Glutamatergic neuron (in vitro differentiated cells): ENCODE data around the gene COQ9. TPM values are rescaled to one million over a fixed set of nuclear protein-coding genes. Genes with fewer than 3 reads are reported as not detected.

Source experiments
- DNase-seq: peaks from one replicate; pipeline ENCODE4 v3.0.0; 2022
- H3K27ac Mint-ChIP-seq: one replicate; pipeline ENCODE4 v1.8.0; 2020; ENCODE audit warnings: mild to moderate bottlenecking, mixed read lengths, inconsistent platforms; ENCODE audit not compliant: unreplicated experiment
- H3K27me3 Mint-ChIP-seq: one replicate; pipeline ENCODE4 v1.8.0; 2020; ENCODE audit warnings: mild to moderate bottlenecking, moderate library complexity, mixed read lengths, inconsistent platforms; ENCODE audit not compliant: unreplicated experiment
- H3K36me3 Mint-ChIP-seq: one replicate; pipeline ENCODE4 v1.8.0; 2020; ENCODE audit warnings: mild to moderate bottlenecking, mixed read lengths, inconsistent platforms; ENCODE audit not compliant: unreplicated experiment
- H3K4me1 Mint-ChIP-seq: one replicate; pipeline ENCODE4 v1.8.0; 2020; ENCODE audit warnings: mild to moderate bottlenecking, low read depth, mixed read lengths, inconsistent platforms; ENCODE audit not compliant: unreplicated experiment
- H3K4me3 Mint-ChIP-seq: one replicate; pipeline ENCODE4 v1.8.0; 2020; ENCODE audit warnings: mild to moderate bottlenecking, mixed read lengths, inconsistent platforms; ENCODE audit not compliant: unreplicated experiment
- H3K9me3 Mint-ChIP-seq: one replicate; pipeline ENCODE4 v1.8.0; 2020; ENCODE audit warnings: mild to moderate bottlenecking, moderate library complexity, mixed read lengths, inconsistent platforms; ENCODE audit not compliant: unreplicated experiment
- total RNA-seq: library from RNA; stranded (reverse); fragmentation: NEBNext Ultra II Directional; extraction: Animal tissue kit (Norgen Biotek cat#: 25700); gene quantifications from one replicate; pipeline ENCODE4 v1.2.1, GENCODE V29; 2021; ENCODE audit not compliant: unreplicated experiment
- TF ChIP-seq, protein P1 (sequence below): fragments of 200-600 bp; sonication (generic); IDR thresholded peaks from one replicate; pipeline ENCODE4 v1.5.0; 2021; ENCODE audit not compliant: partially characterized antibody, unreplicated experiment

Gene COQ9
- total RNA-seq, 1 donor from 2014 or later, result 45.1 TPM

DNA sequence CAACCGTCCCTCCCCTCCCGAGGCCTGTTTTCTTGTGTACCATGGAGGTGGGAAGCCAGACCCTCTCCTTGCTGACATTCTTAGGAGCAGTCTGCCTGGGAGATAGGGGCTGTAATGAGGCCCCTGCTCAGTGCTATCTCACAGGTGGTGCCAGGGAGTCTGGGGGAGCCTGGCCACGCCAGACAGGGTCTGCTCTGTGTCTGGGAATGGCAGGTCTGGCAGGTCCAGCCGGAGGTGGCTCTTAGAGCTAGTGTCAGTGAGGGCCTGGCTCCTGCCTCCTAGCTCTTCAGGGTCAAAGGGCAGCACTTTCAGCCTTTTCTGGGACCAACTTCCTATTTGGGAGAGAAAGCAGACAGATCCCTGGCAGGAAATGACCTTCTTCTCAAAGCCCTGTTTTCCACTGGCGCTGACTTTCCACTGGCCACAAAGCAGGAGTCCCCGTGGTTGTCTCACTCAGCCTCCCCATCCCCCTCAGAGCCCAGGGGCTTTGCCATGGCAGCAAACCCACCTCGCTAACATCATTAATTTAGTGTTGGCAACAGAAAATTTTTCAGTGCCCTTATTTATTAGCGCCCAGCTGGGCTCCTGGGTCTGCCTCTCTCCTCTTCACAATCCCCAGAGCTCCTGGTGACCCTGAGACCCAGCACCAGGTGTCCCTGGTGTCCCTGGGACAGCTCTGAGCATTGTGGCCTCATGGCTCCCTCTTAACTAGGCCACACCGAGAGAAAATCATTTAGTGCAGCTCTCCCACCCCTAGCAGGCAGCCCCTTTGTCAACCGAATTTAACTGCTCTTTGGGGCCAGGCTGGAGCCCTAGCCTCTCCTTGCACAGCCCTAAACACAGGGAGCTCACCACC is 63.0 kb downstream of the COQ9 start:
- H3K27ac Mint-ChIP-seq, result no peak overlapping the region
- H3K27me3 Mint-ChIP-seq, result peaks cover 2% of the 10 kb centered on the region
- no peaks in the 10 kb centered on the region for H3K9me3 Mint-ChIP-seq
- no peak for DNase-seq
- H3K36me3 Mint-ChIP-seq, result no peaks in the 10 kb centered on the region
- H3K4me1 Mint-ChIP-seq, result peaks cover 16% of the 10 kb centered on the region
- no peak overlapping the region for H3K4me3 Mint-ChIP-seq
- TF ChIP-seq, protein P1, sequence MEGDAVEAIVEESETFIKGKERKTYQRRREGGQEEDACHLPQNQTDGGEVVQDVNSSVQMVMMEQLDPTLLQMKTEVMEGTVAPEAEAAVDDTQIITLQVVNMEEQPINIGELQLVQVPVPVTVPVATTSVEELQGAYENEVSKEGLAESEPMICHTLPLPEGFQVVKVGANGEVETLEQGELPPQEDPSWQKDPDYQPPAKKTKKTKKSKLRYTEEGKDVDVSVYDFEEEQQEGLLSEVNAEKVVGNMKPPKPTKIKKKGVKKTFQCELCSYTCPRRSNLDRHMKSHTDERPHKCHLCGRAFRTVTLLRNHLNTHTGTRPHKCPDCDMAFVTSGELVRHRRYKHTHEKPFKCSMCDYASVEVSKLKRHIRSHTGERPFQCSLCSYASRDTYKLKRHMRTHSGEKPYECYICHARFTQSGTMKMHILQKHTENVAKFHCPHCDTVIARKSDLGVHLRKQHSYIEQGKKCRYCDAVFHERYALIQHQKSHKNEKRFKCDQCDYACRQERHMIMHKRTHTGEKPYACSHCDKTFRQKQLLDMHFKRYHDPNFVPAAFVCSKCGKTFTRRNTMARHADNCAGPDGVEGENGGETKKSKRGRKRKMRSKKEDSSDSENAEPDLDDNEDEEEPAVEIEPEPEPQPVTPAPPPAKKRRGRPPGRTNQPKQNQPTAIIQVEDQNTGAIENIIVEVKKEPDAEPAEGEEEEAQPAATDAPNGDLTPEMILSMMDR, result no peak

Other genes starting within 250 kb of the COQ9 start
- gene ARL2BP, start 202.2 kb upstream of the COQ9 start, total RNA-seq, result 38.4 TPM
- gene PLLP, start 162.8 kb upstream of the COQ9 start, total RNA-seq, result not detected
- not detected for gene CCL22, start 88.7 kb upstream of the COQ9 start, total RNA-seq
- not detected for gene CX3CL1, start 75.0 kb upstream of the COQ9 start, total RNA-seq
- gene CCL17, start 42.7 kb upstream of the COQ9 start, total RNA-seq, result not detected
- 129 TPM for gene CIAPIN1, start 94 bp upstream of the COQ9 start, total RNA-seq
- gene POLR2C, start 15.2 kb downstream of the COQ9 start, total RNA-seq, result 48.1 TPM
- gene DOK4, start 39.0 kb downstream of the COQ9 start, total RNA-seq, result 23.4 TPM
- gene CCDC102A, start 89.1 kb downstream of the COQ9 start, total RNA-seq, result not detected
- not detected for gene ADGRG5, start 95.2 kb downstream of the COQ9 start, total RNA-seq
- gene ADGRG1, start 181.2 kb downstream of the COQ9 start, total RNA-seq, result 116 TPM
- gene ADGRG3, start 220.8 kb downstream of the COQ9 start, total RNA-seq, result not detected
- gene DRC7, start 247.3 kb downstream of the COQ9 start, total RNA-seq, result not detected